Uterus (tissue), 2 donors: ENCODE data around the gene RABGAP1L.

Source experiments
- POLR2A ChIP-seq, 2 donors: fragments of 450-650 bp; IDR thresholded peaks; one replicate each; pipeline ENCODE4 v1.6.1; 2016; ENCODE audit warnings: antibody characterized with exemption in 2 of 2, mild to moderate bottlenecking in 1 of 2, moderate library complexity in 1 of 2
- TF ChIP-seq, protein P1 (sequence below), 4 experiments: fragments of 200-600 bp in 2 of 4; fragments of 450-650 bp in 2 of 4; sonication (generic) in 2 of 4; IDR thresholded peaks; one replicate each; pipeline ENCODE4 v1.5.1; 2016 to 2019; ENCODE audit warnings: antibody characterized with exemption in 4 of 4, mild to moderate bottlenecking in 2 of 4, moderate library complexity in 1 of 4

- TF ChIP-seq, protein P1, sequence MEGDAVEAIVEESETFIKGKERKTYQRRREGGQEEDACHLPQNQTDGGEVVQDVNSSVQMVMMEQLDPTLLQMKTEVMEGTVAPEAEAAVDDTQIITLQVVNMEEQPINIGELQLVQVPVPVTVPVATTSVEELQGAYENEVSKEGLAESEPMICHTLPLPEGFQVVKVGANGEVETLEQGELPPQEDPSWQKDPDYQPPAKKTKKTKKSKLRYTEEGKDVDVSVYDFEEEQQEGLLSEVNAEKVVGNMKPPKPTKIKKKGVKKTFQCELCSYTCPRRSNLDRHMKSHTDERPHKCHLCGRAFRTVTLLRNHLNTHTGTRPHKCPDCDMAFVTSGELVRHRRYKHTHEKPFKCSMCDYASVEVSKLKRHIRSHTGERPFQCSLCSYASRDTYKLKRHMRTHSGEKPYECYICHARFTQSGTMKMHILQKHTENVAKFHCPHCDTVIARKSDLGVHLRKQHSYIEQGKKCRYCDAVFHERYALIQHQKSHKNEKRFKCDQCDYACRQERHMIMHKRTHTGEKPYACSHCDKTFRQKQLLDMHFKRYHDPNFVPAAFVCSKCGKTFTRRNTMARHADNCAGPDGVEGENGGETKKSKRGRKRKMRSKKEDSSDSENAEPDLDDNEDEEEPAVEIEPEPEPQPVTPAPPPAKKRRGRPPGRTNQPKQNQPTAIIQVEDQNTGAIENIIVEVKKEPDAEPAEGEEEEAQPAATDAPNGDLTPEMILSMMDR (IDR thresholded peaks at IDR 0.05) = no peak
- no peak for TF ChIP-seq POLR2A (IDR thresholded peaks at IDR 0.05)
These were observed 884.5 kb downstream of the RABGAP1L start for GRCh38 chr1:175043824-175044223.
